ENCODE results near the gene ZNF785. TPM values are rescaled to one million over a fixed set of nuclear protein-coding genes. Genes with fewer than 3 reads are reported as not detected.

Gene ZNF785
- total and polyA plus RNA-seq, 2 of the 13 experiments (the other 11 are each of a cell fraction or from before 2014, with no cell fraction given): 0.01 TPM; not detected in 1

DNA sequence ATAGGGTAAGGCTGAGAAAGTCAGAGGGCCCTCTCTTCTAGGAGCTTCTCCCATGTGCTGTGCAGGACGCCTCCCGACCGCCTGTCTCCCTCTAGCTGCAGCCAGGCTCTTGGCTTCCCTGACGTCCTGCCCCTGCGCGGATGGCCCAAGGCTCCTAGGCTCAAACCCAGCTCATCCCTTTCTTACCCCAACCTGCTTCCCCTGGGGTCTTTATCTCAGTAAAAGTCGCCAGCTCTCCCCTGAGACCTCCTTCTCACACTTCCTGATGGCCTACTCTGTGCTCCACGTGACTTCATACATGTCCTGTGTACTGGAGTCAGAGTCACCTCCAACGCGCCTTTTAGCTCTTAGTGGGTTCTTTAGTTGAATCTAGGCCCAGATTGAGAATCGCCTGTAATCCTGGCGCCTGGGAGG lies 49.7 kb downstream of the ZNF785 start (continued):
- TF ChIP-seq, protein P1, sequence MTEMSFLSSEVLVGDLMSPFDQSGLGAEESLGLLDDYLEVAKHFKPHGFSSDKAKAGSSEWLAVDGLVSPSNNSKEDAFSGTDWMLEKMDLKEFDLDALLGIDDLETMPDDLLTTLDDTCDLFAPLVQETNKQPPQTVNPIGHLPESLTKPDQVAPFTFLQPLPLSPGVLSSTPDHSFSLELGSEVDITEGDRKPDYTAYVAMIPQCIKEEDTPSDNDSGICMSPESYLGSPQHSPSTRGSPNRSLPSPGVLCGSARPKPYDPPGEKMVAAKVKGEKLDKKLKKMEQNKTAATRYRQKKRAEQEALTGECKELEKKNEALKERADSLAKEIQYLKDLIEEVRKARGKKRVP (CRISPR knock-in tag; IDR thresholded peaks at IDR 0.05): no peak
- TF ChIP-seq ZNF674 (CRISPR knock-in tag; IDR thresholded peaks at IDR 0.05; ENCODE audit: low read depth) (no peak), ARHGAP35 (CRISPR knock-in tag; IDR thresholded peaks at IDR 0.05; ENCODE audit: borderline replicate concordance) (peak; percentile 42; the same call in 1 of the 2 replicates), ZNF282 (IDR thresholded peaks at IDR 0.05; ENCODE audit: partially characterized antibody) (no peak), PHF20 (CRISPR knock-in tag; IDR thresholded peaks at IDR 0.05) (no peak), HOXD1 (CRISPR knock-in tag; IDR thresholded peaks at IDR 0.05) (no peak), ZMYM3 (CRISPR knock-in tag; IDR thresholded peaks at IDR 0.05) (peak; percentile 70), CHD2 (IDR thresholded peaks at IDR 0.05; ENCODE audit: low read depth, low read length) (0 out of 2 replicates have a peak, but pooled peaks have one; percentile 26), ZFP62 (CRISPR knock-in tag; IDR thresholded peaks at IDR 0.05) (no peak), NFYB (CRISPR knock-in tag; IDR thresholded peaks at IDR 0.05) (no peak), ZNF501 (CRISPR knock-in tag; IDR thresholded peaks at IDR 0.05) (no peak), HNRNPUL1 (IDR thresholded peaks at IDR 0.05; ENCODE audit: low read depth, low read length) (no peak), ISX (CRISPR knock-in tag; conservative IDR thresholded peaks at IDR 0.05) (no peak), POLR2A (IDR thresholded peaks at IDR 0.05; ENCODE audit: insufficient read depth in 1 of 2, low read depth in 2 of 2, low read length in 2 of 2) (peak in 1 of 2 experiments; percentile 50; a peak in 1 of 4 replicates), ZSCAN31 (CRISPR knock-in tag; IDR thresholded peaks at IDR 0.05; ENCODE audit: low read depth) (no peak), ZNF570 (CRISPR knock-in tag; IDR thresholded peaks at IDR 0.05; ENCODE audit: borderline replicate concordance) (no peak)
- TF ChIP-seq, protein P2, sequence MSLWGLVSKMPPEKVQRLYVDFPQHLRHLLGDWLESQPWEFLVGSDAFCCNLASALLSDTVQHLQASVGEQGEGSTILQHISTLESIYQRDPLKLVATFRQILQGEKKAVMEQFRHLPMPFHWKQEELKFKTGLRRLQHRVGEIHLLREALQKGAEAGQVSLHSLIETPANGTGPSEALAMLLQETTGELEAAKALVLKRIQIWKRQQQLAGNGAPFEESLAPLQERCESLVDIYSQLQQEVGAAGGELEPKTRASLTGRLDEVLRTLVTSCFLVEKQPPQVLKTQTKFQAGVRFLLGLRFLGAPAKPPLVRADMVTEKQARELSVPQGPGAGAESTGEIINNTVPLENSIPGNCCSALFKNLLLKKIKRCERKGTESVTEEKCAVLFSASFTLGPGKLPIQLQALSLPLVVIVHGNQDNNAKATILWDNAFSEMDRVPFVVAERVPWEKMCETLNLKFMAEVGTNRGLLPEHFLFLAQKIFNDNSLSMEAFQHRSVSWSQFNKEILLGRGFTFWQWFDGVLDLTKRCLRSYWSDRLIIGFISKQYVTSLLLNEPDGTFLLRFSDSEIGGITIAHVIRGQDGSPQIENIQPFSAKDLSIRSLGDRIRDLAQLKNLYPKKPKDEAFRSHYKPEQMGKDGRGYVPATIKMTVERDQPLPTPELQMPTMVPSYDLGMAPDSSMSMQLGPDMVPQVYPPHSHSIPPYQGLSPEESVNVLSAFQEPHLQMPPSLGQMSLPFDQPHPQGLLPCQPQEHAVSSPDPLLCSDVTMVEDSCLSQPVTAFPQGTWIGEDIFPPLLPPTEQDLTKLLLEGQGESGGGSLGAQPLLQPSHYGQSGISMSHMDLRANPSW (CRISPR knock-in tag; IDR thresholded peaks at IDR 0.05; ENCODE audit: borderline replicate concordance): no peak
- TF ChIP-seq, protein P3, sequence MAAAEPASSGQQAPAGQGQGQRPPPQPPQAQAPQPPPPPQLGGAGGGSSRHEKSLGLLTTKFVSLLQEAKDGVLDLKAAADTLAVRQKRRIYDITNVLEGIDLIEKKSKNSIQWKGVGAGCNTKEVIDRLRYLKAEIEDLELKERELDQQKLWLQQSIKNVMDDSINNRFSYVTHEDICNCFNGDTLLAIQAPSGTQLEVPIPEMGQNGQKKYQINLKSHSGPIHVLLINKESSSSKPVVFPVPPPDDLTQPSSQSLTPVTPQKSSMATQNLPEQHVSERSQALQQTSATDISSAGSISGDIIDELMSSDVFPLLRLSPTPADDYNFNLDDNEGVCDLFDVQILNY (CRISPR knock-in tag; conservative IDR thresholded peaks at IDR 0.05): no peak
- TF ChIP-seq, protein P4, sequence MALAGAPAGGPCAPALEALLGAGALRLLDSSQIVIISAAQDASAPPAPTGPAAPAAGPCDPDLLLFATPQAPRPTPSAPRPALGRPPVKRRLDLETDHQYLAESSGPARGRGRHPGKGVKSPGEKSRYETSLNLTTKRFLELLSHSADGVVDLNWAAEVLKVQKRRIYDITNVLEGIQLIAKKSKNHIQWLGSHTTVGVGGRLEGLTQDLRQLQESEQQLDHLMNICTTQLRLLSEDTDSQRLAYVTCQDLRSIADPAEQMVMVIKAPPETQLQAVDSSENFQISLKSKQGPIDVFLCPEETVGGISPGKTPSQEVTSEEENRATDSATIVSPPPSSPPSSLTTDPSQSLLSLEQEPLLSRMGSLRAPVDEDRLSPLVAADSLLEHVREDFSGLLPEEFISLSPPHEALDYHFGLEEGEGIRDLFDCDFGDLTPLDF (CRISPR knock-in tag; IDR thresholded peaks at IDR 0.05): no peak
- TF ChIP-seq, protein P5, sequence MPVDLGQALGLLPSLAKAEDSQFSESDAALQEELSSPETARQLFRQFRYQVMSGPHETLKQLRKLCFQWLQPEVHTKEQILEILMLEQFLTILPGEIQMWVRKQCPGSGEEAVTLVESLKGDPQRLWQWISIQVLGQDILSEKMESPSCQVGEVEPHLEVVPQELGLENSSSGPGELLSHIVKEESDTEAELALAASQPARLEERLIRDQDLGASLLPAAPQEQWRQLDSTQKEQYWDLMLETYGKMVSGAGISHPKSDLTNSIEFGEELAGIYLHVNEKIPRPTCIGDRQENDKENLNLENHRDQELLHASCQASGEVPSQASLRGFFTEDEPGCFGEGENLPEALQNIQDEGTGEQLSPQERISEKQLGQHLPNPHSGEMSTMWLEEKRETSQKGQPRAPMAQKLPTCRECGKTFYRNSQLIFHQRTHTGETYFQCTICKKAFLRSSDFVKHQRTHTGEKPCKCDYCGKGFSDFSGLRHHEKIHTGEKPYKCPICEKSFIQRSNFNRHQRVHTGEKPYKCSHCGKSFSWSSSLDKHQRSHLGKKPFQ (CRISPR knock-in tag; IDR thresholded peaks at IDR 0.05; ENCODE audit: insufficient replicate concordance): peak; percentile 83
- TF ChIP-seq, protein P6, sequence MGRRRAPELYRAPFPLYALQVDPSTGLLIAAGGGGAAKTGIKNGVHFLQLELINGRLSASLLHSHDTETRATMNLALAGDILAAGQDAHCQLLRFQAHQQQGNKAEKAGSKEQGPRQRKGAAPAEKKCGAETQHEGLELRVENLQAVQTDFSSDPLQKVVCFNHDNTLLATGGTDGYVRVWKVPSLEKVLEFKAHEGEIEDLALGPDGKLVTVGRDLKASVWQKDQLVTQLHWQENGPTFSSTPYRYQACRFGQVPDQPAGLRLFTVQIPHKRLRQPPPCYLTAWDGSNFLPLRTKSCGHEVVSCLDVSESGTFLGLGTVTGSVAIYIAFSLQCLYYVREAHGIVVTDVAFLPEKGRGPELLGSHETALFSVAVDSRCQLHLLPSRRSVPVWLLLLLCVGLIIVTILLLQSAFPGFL (CRISPR knock-in tag; IDR thresholded peaks at IDR 0.05): no peak
